ENCODE data around the gene GPR157.
"Not testable (repeated sequence)": the region's sequence is repeated elsewhere in the genome, so short reads cannot be mapped to it uniquely, and the experiment has no call there.

- TF ChIP-seq EZH2 (IDR thresholded peaks at IDR 0.05; ENCODE audit: low read length, unreplicated experiment); EZH2phosphoT487 (IDR thresholded peaks at IDR 0.05; ENCODE audit: borderline replicate concordance, low read length): not testable (repeated sequence)
- TF ChIP-seq, protein P1, sequence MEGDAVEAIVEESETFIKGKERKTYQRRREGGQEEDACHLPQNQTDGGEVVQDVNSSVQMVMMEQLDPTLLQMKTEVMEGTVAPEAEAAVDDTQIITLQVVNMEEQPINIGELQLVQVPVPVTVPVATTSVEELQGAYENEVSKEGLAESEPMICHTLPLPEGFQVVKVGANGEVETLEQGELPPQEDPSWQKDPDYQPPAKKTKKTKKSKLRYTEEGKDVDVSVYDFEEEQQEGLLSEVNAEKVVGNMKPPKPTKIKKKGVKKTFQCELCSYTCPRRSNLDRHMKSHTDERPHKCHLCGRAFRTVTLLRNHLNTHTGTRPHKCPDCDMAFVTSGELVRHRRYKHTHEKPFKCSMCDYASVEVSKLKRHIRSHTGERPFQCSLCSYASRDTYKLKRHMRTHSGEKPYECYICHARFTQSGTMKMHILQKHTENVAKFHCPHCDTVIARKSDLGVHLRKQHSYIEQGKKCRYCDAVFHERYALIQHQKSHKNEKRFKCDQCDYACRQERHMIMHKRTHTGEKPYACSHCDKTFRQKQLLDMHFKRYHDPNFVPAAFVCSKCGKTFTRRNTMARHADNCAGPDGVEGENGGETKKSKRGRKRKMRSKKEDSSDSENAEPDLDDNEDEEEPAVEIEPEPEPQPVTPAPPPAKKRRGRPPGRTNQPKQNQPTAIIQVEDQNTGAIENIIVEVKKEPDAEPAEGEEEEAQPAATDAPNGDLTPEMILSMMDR (conservative IDR thresholded peaks at IDR 0.05; ENCODE audit: low read depth, low read length), result not testable (repeated sequence)
Measured at GRCh38 chr1:9125847-9126246, 3.1 kb downstream of the GPR157 start.
